ENCODE measurements around the gene TOMT.

TOMT gene

DNA sequence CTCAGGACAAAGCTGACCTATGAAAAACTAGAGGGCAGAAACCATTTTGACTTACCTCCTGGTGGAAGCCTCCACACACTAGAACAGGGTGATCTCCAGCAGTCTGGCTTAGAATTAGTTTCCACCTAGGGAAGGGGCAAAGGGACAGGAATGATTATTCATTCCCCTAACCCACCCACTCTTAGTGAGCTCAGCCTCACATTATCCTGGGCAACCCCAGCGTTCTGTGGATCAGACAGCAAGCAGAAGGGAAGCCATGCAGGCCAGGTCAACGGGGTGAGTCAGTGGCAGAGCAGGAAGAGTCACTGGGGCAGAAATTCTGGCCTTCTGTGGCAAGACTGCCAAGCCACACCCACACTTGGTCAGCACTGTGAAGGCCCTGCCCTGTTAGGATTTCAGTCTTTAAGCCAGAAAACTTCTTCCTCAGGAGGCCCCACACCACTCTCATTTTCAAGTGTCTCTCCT lies 35.9 kb upstream of the TOMT start:
- H3K27ac ChIP-seq, result peak overlapping the region; percentile 78
- TF ChIP-seq CTCF (conservative IDR thresholded peaks at IDR 0.05), result no peak
- TF ChIP-seq ZFX (IDR thresholded peaks at IDR 0.05), result no peak

DNA sequence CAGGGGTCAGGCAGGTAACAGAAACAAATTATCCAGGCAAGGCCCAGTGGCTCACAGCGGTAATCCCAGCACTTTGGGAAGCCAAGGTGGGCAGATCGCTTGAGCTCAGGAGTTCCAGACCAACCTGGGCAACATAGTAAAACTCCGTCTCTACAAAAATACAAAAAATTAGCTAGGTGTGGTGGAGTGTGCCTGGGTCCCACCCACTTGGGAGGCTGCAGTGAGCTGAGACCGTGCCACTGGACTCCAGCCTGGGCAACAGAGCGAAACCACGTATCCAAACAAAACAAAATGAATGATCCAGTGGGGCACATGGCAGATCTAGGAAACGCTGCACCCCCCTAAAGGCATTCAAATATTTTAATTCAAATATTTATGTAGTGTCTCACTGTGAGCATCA lies 35.2 kb upstream of the TOMT start:
- no peak for TF ChIP-seq ZFX (IDR thresholded peaks at IDR 0.05)
- no peak for TF ChIP-seq CTCF (conservative IDR thresholded peaks at IDR 0.05)
- H3K27ac ChIP-seq, result peak overlapping the region; percentile 78

GRCh38 chr11:72072348-72072747 lies 33.4 kb upstream of the TOMT start:
- TF ChIP-seq CTCF (conservative IDR thresholded peaks at IDR 0.05), result no peak
- no peak for TF ChIP-seq ZFX (IDR thresholded peaks at IDR 0.05)
- H3K27ac ChIP-seq, result peak overlapping the region; percentile 6; the same call in 1 of the 2 replicates

GRCh38 chr11:72075109-72075508 lies 30.6 kb upstream of the TOMT start:
- H3K27ac ChIP-seq, result no peak overlapping the region
- TF ChIP-seq ZFX (IDR thresholded peaks at IDR 0.05), result no peak
- no peak for TF ChIP-seq CTCF (conservative IDR thresholded peaks at IDR 0.05)

DNA sequence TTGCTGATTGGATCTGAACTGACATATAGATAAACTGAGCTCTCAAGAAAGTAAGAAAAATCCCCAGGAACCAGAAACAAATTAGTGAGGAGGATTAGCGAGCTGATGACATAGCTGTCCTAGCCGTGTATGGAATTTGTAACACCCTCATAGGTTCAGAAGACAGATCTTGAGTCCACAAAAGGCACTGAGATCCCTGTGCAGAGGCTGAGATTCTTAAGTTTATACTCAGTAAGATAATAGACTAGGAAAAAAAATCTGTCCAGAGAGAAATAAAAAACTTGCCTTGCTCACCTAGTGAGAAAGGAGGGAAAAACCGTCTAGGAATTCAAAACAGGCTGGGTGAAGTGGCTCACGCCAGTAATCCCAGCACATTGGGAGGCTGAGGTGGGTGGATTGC lies 30.0 kb upstream of the TOMT start:
- no peak overlapping the region for H3K27ac ChIP-seq
- no peak for TF ChIP-seq CTCF (conservative IDR thresholded peaks at IDR 0.05)
- no peak for TF ChIP-seq ZFX (IDR thresholded peaks at IDR 0.05)

GRCh38 chr11:72078477-72078876 lies 27.2 kb upstream of the TOMT start:
- no peak overlapping the region for H3K27ac ChIP-seq
- no peak for TF ChIP-seq ZFX (IDR thresholded peaks at IDR 0.05)
- TF ChIP-seq CTCF (conservative IDR thresholded peaks at IDR 0.05), result no peak

DNA sequence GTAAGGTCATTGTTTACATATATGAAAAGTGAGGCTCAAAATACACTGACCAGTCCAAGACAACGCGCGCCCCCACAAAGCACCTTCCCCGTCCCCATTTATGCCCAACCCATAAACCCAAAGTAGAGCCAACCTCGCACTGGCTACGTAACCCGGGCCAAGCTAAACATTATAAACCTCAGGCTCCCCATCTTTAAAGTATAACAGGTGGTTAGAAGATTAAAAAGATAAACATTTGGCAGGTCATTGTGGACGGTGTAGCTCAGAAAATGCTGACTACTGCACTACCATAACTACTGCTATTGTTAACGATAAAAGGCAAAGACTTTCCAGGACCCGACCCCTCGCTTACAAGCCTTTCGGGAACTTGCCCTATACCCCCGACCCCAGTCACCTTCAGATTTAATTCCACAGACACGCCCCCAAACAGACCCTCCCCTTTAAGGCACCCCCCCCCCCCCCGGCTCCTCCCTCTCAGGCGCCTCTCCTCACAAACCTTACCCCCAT lies 25.9 kb upstream of the TOMT start:
- no peak for TF ChIP-seq ZFX (IDR thresholded peaks at IDR 0.05)
- TF ChIP-seq CTCF (conservative IDR thresholded peaks at IDR 0.05), result no peak
- H3K27ac ChIP-seq, result peak overlapping the region; percentile 81
